CD4-positive, alpha-beta T cell treated with Interleukin-10 for 1 hour (primary cell): ENCODE results near the gene CAPZB.

Experiments used
- DNase-seq: peaks from one replicate; pipeline ENCODE4 v3.0.0-alpha.2; 2020

CAPZB gene

DNA sequence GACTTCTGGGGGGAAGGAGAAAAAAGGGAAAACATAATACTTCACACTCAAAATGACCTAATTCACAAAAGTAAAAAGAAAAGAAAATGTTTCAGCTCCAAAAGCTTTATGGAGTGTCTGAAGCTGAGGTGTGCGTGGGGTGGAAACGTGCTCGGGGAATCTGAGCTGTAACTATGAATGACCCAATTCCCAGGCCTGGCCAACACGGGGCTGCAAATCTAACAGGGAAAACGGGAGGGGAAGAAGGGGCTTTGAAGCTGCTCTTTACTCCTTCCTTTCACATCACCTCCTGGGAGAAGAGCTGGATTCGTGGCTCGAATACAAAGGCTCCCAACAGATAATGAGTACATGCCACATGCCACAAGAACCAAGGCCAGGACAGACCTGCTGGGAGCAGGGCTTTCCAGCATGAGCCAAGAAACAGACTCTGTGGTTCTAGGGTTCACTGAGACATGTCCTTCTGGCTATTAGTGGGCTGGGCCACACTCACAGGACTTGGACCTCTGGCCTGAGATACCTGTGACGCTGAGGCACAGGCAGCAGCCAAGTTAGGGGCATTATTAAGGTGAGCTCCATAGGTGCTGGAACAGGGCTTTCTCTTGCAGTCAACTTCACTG, 121.7 kb downstream of the CAPZB start:
- DNase-seq, result no peak

DNA sequence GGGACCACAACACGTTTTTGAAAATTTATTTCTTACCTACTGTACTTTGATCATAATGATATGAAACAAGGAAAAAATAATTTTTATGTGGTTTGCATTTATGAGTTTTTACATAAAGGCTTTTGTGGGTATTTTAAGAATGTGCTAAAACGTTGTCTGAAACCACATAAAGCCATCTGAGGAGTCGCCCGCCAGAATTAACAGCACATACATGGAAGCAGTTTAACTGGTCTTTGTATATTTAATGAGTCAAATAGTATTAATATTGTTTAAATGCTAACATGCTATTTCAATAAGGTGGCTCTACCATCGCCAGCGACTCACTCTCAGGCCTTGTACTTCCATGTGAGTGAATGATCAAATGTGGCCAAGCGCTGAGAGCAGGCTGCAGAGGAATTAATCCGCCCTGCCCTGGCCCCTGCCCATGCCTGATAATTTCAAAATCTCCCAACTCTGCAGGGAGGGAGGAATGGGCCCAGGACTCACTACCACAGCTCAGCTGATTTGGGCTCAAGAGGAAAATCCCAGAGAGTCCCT, 123.7 kb downstream of the CAPZB start:
- DNase-seq, result no peak

DNA sequence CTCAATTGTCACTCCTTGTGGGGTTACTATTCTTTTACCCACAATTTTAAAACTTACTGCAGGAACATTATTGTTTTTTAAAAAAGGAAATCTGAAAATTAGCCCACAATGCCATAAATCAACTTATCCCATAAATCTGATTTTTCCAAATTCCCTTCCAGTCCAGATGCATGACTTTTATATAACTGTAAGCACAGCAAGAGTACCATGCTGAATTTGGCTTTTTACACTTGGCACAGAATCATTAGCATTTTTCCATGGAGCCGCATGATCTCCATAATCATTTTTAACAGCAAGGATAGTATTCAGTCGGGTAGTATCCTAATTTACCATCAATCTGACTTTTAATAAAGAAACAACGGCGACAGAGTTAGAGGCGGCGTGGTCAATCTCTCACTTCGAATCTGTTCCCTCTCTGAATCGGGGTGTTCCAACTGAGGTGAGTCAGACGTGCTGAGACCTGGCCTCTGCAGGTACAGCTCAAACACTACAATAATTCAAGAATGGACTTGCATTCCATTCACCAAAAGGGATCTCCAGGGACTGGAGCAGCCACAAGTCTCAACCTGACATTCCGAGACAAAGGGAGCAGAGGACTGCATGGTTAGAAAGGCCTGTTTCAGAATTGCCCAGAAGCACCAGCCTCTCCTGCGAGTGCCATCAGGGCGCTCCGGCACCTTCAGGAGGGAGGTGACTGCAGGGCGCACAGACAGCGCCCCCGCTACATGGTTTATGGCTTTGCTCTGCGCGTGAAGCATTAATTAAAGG, 124.3 kb downstream of the CAPZB start:
- DNase-seq, result no peak

DNA sequence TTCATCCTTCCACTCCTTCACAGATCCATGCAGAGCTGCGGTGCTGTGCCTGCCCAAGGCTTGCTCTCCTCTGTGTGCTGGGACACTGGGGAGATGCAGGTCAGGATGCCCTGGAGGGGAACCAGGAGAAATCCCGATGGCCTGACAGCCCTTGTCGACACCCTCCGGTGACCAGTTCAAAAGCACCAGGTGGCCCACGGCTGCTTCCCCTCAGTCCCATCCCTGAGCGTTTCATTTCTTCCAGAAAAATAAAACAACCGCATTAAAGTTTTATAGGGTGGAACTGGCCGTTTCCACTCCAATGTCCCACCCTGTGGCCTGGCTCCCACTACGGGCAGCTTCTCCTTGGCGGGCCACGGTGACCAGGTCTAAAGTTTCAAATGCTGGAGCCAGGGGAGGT, 124.9 kb downstream of the CAPZB start:
- DNase-seq, result no peak

DNA sequence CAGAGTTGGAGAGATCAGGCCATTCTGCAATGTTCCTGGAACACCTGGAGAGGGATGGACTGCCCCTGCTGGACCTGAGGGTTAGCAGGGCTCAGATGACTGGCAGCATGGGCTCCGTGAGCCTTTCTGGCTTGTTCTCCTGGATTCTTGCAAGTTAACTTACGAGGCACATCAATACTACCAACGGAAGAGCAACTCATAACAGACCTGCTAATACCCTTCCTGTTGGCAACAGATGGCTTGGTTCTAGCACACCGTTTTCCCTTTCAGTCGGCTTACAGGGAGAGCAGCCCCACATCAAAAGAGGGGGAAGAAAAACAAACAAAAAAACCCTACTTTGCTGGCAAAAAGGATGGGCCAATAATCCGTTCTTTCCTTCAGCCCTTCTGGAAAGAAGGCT, 125.3 kb downstream of the CAPZB start:
- DNase-seq, result no peak

DNA sequence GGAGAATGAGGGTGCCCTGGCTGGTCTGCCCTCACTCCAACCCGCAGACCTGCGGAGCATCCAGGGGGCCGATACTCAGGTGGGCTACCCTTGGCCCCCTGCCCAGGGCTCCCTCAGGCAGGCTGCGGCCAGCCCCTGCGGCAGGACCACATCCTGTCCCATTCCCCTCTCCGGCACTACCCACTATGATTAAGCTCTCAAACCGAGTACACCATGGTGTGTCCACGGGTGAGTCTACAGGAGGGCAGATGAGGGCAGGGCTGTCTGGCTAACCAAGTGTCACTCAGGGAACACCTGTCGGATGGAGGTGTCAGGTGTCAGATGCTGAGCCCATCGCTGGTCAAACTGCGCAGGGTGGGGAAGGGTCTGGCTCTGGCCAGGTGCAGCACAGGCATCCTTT, 126.0 kb downstream of the CAPZB start:
- DNase-seq, result no peak

DNA sequence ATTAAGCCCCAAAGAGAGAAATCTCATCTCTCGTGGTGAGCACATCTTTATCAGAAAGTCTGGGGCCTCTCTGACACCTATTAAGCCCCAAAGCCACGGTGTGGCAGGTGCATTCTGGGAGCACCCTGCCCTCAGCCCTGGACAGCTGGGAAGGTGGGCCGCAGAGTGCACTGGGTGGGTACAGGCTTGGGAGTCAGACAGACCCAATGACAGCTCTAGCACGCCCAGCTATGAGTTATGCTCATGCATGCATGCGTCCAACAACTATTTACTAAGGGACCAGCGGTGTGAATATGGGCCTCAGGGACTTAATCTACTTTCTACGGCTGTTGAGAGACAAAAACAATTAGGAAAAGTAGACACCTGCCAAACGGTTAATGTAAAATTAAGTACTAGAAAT, 126.6 kb downstream of the CAPZB start:
- DNase-seq, result no peak

DNA sequence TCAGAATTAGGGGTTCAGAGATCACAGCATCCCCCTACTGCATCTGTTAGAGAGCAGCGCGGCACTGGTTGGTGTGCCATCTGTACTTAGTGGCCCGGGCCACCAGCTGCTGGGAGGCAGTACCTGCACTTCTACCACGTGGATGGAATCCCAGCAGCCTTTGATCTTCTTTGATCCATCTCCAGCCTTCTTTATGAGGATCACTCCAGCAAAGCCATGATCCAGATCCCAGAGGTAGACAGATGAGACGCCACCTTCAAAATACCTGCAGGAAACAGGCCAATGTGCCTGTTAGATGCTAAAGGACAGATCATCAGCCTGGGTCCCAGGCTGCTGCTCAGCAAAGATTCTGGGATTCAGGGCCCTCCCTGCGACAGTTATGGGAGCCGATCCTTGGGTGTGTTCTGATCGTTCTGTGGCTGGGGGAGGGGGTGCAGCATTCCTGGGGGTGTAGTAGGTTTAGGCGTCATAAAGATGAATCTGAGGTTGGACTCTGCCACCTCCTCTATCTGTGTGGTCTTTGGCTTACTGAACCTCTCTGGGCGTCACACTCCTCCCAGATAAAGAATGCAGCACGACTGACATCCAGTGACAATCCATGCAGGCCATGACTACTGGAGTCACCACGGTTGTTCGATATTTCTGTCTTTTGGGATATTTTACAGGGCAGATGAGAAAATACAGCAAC, 127.9 kb downstream of the CAPZB start:
- no peak for DNase-seq

DNA sequence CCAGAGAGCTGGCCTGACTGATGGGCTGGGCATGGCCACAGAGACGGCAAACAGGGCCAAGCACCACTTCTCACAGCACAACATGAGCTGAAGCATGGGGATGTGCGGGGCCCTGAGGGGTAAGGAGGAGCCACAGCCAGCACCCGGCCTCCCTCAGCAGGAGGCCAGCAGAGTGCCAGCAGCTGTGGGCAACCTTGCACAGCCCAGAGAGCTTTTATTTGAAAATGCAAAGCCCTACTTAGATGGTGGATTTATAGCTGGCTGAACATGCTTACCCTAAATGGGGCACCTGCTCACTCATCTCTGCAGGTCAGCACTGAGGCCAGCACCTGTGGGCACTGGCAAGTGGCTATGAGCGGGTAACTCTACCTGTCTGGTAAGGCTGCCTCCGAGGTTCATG, 129.1 kb downstream of the CAPZB start:
- no peak for DNase-seq

DNA sequence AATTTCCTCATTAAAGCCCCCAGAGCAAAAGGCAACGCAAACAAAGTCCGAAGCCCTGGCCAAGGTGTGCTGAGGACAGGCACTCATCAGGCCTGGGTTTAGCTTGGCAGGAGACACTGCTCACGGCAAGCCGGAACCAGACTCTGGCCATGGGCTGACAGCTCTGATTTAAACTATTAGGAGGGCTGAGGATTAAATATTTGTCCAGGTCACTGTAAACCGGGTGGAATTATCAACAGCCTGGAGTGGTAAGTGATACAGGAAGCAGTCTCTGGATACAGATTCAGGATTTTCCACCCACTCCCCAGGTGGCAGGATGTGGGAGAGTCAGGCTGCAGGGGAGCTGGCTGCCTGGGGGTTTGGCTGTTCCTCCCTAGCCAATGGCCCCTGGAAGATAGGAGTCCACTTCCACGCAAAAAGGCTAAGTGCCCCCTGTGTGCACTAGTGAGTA, 130.8 kb downstream of the CAPZB start:
- DNase-seq, result no peak

DNA sequence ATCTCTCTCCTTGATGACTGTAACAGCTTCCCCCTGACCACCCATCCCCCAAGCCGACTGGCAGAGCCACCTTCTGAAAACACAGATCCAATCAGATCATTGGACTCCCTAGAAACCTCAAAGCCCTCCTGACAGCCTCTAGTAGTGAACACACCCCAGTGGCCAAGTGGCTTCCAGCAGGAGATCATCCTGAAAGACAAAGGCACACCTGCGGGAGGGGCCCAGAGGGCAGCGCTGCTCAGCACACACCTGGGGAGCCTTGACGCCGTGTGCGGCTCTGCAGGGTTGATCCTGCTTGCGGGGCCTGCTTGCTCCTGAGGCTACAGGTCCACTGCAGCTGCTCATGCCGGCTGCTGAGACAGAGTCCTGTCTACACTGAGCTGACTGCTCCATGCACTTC, 131.7 kb downstream of the CAPZB start:
- DNase-seq, result no peak

DNA sequence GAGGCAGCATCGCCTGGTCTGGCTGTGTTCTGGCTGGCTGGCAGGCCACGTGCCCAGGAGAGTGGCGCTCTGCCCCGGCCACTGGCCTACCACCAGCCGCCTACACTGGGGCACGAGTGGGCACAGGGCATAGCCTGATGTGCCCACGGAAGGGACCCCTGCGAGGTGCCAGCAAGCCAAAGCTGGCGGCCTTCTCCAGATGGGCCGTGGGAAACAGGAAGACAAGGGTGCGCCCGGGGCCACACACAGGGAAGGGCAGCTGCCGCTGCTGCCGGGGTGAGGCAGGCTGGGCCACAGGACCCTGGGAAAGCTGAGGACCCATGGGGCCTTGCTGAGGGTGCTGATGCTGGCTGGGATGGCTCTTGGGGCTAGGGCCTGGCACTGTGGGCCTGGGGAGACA, 132.5 kb downstream of the CAPZB start:
- no peak for DNase-seq

DNA sequence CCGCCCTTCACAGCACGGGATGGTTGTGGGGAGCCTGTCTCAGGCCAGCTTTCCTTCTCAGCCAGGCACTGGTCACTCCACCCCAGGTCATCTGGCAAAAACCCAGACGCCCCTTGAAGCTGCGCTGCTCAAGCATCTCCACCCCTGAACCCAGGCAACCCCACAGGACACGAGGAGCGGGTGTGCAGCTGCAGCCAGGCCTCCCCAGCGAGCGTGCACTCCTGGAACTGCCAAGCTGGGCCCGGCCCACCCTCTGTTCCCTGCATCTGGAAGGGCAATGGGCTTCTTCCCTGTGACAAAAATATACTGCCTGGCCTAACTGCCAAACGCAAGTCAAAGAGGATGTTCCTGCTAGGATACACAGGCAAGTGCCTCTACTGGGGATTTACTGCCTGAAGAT, 133.5 kb downstream of the CAPZB start:
- DNase-seq, result no peak

DNA sequence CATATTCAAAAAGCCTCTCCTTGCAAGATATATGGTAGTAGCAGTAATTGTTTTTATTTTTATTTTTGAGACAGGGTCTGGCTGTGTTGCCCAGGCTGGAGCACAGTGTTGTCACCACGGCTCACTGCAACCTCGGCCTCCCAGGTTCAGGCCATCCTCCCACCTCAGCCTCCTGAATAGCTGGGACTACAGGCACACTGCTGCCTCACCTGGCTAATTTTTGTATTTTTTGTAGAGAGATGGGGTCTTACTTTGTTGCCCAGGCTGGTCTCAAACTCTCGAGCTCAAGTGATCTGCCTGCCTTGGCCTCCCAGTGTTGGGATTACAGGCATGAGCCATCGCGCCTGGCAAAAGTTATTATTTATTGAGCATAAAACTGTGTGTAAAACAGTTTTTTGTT, 134.8 kb downstream of the CAPZB start:
- no peak for DNase-seq

DNA sequence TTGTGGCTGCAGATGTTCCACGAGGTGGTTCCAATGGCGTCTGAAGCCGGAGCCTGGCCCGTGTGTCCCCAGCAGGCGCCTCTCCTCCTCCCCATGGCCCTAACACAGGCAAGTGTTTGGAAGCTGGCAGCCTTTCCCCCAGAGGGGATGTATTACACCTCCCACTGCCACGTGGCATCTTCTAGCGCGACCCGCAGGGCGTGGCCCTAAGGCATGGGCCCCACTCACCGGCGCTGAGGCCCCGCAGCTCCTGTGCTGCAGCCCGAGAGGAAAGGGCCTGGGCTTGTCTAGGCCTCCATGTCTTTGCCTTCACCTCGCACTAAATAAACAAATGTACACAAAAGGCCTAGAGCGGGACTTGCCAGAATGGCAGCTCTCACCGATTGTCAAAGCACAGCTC, 135.3 kb downstream of the CAPZB start:
- DNase-seq, result no peak

DNA sequence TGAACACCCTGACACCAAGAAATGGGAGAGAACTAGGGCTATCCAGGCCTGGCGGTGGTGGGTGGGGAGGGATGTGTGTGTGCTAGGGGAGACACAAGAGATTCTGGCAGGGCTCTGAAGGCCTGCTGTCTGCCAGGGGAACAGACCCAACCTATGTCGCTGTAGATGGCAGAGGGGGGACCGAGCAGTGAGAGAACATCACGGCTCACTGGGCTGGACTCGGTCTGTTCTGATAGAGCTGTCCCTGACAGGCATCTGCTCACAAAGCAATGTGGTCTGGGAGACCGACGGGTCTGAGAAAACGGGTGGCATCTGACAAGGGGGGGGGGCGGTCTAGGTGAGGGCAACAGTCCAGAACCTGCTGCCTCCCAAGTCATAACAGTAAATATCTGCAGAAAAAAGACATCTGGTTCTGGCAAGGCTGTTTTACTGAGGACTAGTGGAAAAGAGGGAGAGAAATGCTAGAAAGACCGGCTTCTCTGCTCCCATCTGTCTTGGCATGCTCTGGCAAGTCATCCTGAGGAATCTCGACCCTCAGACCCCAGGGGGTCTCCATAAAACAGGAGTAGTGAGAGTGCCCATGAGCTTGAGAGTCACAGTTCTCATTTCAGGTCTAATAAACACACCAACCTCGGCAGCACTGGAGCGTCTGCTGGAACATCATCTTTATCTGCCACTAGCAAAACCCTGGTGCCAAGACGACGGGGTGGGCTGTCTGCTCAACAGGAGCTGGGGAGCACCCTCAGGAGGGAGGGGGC, 136.7 kb downstream of the CAPZB start:
- no peak for DNase-seq

DNA sequence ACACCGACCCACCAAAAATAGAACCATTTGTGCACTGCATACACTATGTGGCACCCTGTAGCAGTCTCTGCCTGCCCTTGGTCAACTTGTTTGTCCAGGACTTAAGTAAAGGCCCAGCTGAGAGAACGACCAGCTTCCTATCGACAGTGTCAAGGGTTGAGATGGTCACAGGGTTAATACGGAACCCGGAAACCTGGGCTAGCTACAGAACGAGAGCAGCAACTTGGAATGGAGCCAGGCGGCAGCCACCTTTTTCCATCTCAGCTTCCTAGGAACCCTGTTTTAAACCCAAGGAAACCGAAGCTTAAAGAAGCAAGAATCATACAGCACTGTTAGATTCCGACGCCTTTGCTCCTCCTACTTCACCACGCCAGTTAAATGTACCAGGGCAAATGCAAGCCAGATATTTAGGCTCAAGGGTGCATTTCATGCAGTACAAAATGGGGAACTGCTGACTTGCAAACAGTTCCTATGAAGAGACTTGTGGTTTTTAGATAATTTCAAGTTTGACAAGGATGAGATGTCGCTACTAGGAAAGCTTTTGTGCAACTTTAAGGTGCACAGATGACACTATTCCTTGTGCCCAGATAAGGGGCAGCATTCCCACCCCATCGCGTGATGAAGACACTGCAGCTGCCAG, 137.7 kb downstream of the CAPZB start:
- no peak for DNase-seq

DNA sequence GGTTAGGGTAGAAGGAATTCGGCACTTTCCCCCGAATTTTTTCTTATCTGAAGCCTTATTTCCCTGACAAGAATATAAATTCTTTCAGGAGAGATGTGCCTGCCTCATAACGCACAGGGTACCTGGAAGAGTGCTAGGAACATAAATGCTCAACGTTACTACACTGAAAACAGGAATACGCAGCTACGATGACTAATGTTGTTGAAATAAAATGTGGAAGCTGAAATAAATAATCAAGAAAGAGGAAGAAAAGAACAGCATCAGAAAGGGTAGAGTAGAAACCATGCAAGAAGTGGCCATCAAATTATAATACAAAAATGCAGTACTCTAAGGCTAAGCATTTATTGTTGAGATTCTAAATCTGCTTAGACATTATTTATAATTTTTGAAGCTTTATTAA, 139.3 kb downstream of the CAPZB start:
- no peak for DNase-seq

DNA sequence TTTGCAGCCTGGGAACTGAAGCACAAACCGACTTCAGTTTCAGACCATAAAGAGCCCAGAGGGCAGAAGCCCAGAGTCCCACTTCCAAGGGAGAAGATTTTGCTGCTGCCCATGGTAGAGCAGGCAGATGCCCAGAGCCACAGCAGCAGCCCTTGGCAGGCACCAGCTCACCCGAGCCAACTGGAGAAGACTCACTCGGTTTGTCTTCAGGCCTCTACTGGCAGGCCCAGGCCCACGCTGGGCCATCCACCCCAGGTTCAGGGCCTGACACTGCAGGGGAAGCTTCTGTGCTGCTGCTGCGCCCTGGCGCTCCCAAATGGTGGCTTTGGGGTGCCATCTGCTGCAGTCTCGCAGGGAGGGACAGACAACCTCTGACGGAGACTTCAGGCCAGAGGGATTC, 139.9 kb downstream of the CAPZB start:
- DNase-seq, result no peak

DNA sequence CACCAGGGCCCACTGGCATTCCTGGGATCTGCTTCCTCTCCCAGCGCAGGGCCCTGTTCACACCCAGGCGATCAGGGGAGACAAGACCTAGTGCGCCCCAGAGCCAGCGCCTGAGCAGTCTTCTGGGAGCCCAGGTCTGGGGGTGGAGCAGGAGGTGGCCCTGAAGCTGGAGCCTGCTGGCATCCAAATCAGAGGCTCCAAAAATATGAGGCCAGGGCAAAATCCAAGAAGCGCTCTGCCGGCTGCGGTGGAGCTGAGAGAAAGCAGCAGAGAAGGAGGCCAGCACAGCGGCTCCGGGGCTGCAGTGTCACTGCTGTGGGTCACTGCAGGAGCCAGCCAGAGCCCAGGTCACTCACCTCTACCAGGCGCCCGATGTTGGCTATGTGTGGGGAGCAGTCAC, 140.5 kb downstream of the CAPZB start:
- no peak for DNase-seq

DNA sequence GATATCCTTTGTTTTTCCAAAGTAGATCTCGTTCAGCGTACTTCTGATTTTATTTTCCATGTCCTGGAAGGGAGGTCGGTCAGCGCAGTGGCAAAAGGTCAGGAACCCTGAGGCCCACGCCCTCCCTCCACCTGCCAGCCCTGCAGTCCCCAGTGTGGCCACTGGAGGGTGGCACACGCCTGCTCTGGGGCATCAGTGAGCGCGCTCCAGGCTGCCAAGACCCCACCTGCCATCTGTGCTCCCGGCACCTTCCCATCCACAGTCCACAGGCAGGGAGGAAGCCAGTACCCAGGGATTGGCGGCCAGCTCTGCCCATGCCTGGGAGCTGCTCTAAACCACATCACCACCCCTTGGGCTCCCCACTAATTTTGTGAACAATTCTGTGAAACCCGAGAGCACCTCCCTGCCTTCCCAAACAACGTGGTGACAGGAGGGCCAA, 140.9 kb downstream of the CAPZB start:
- DNase-seq, result peak; percentile 44

DNA sequence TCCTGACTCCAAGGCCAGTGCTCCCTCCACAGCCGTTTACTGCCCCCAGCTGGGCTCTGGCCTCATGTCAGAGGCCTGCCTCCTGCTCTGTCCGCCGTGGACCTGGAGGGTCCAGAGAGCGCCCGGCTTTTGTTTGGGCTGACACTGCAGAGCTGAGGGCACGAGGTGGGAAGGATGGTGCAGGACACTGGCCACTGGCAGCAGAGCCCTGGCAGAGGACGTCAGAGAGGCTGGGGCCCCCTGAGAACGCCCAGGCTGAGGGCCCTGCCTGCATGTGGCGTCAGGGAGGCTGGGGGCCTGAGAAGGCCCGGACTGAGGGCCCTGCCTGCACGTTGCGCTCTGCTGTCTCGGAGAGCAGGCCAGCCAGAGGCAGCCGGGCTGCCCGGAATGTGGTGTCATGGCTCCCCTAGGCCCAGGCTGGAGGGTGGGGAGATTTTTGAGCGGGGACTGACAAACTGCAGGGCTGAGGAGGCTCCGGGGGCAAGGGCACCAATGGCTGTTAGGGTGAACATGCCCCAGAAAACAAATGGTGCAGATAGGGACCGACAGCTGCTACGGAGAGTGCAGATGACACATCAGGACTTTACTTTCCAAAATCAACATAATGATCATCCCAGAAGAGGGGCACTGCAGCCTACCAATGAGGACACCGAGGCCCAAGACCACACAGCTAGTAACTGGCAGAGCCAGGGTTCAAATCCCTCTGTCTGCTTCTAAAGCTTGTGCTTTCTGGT, 141.6 kb downstream of the CAPZB start:
- DNase-seq, result no peak
